Activated T-helper 17 cell treated with anti-CD3 and anti-CD28 coated beads, Interleukin-2, amount 50 U/mL, for 72 hours (primary cell): ENCODE results near the gene SLC6A4. TPM values are rescaled to one million over a fixed set of nuclear protein-coding genes. Genes with fewer than 3 reads are reported as not detected.
"Not testable (repeated sequence)": the region's sequence is repeated elsewhere in the genome, so short reads cannot be mapped to it uniquely, and the experiment has no call there.

Experiments
- ATAC-seq: fragments of 150-1000 bp; cut with Tn5 transposase; replicated peaks from 2 replicates; pipeline ENCODE4 v1.10.0; 2021; ENCODE audit warnings: mild to moderate bottlenecking, moderate library complexity
- H3K27ac Mint-ChIP-seq: one replicate; pipeline ENCODE4 v1.8.0; 2022; ENCODE audit warnings: mixed read lengths
- H3K27me3 Mint-ChIP-seq: one replicate; pipeline ENCODE4 v1.8.0; 2022; ENCODE audit warnings: mixed read lengths
- H3K36me3 Mint-ChIP-seq: one replicate; pipeline ENCODE4 v1.8.0; 2022; ENCODE audit warnings: low read depth, mild to moderate bottlenecking, mixed read lengths
- H3K4me1 Mint-ChIP-seq: one replicate; pipeline ENCODE4 v1.8.0; 2022; ENCODE audit warnings: mixed read lengths
- H3K4me3 Mint-ChIP-seq: one replicate; pipeline ENCODE4 v1.8.0; 2022; ENCODE audit warnings: mild to moderate bottlenecking, mixed read lengths
- H3K9me3 Mint-ChIP-seq: one replicate; pipeline ENCODE4 v1.8.0; 2022; ENCODE audit warnings: mixed read lengths
- total RNA-seq, 2 donors: library from RNA; stranded (reverse); gene quantifications; one replicate each; pipeline ENCODE4 v1.2.3, GENCODE V29; 2022

SLC6A4 gene
- total RNA-seq, 2 donors from 2014 or later = not detected

- peaks cover 3% of the 10 kb centered on the region for H3K27me3 Mint-ChIP-seq
Observed at GRCh38 chr17:30219833-30220232, 15.7 kb downstream of the SLC6A4 start.

GRCh38 chr17:30219315-30219714 lies 16.2 kb downstream of the SLC6A4 start:
- no peaks in the 10 kb centered on the region for H3K9me3 Mint-ChIP-seq
- H3K4me3 Mint-ChIP-seq = no peak overlapping the region
- H3K36me3 Mint-ChIP-seq = no peaks in the 10 kb centered on the region
- ATAC-seq = no peak
- no peak overlapping the region for H3K27ac Mint-ChIP-seq
- H3K4me1 Mint-ChIP-seq = no peaks in the 10 kb centered on the region
- H3K27me3 Mint-ChIP-seq = no peaks in the 10 kb centered on the region

More at GRCh38 chr17:30219833-30220232, 15.7 kb downstream of the SLC6A4 start:
- H3K4me1 Mint-ChIP-seq = no peaks in the 10 kb centered on the region
- no peak for ATAC-seq
- H3K4me3 Mint-ChIP-seq = no peak overlapping the region
- no peaks in the 10 kb centered on the region for H3K9me3 Mint-ChIP-seq
- H3K36me3 Mint-ChIP-seq = no peaks in the 10 kb centered on the region
- no peak overlapping the region for H3K27ac Mint-ChIP-seq

GRCh38 chr17:30218799-30219198 lies 16.7 kb downstream of the SLC6A4 start:
- no peak overlapping the region for H3K27ac Mint-ChIP-seq
- no peaks in the 10 kb centered on the region for H3K27me3 Mint-ChIP-seq
- peak; percentile 46 for ATAC-seq
- H3K9me3 Mint-ChIP-seq = no peaks in the 10 kb centered on the region
- H3K4me1 Mint-ChIP-seq = no peaks in the 10 kb centered on the region
- no peaks in the 10 kb centered on the region for H3K36me3 Mint-ChIP-seq
- no peak overlapping the region for H3K4me3 Mint-ChIP-seq

GRCh38 chr17:30217746-30218245 lies 17.7 kb downstream of the SLC6A4 start:
- no peak overlapping the region for H3K27ac Mint-ChIP-seq
- H3K4me3 Mint-ChIP-seq = no peak overlapping the region
- no peaks in the 10 kb centered on the region for H3K4me1 Mint-ChIP-seq
- no peaks in the 10 kb centered on the region for H3K36me3 Mint-ChIP-seq
- H3K9me3 Mint-ChIP-seq = no peaks in the 10 kb centered on the region
- no peak for ATAC-seq
- no peaks in the 10 kb centered on the region for H3K27me3 Mint-ChIP-seq

GRCh38 chr17:30217054-30217453 lies 18.4 kb downstream of the SLC6A4 start:
- Mint-ChIP-seq H3K4me1 (no peaks in the 10 kb centered on the region), H3K9me3 (no peaks in the 10 kb centered on the region), H3K4me3 (no peak overlapping the region), H3K36me3 (no peaks in the 10 kb centered on the region), H3K27me3 (no peaks in the 10 kb centered on the region), H3K27ac (no peak overlapping the region)
- ATAC-seq = no peak

- H3K27ac Mint-ChIP-seq = no peak overlapping the region
- H3K9me3 Mint-ChIP-seq = no peaks in the 10 kb centered on the region
- no peak overlapping the region for H3K4me3 Mint-ChIP-seq
- peak; percentile 75 for ATAC-seq
- no peaks in the 10 kb centered on the region for H3K36me3 Mint-ChIP-seq
- H3K4me1 Mint-ChIP-seq = peaks cover 5% of the 10 kb centered on the region
- peaks cover 2% of the 10 kb centered on the region for H3K27me3 Mint-ChIP-seq
Observed at GRCh38 chr17:30212750-30213149, 22.7 kb downstream of the SLC6A4 start.

- Mint-ChIP-seq H3K27ac (no peak overlapping the region), H3K4me1 (peaks cover 5% of the 10 kb centered on the region), H3K4me3 (no peak overlapping the region), H3K9me3 (no peaks in the 10 kb centered on the region), H3K36me3 (no peaks in the 10 kb centered on the region), H3K27me3 (peaks cover 5% of the 10 kb centered on the region)
- ATAC-seq = peak; percentile 55
Observed at GRCh38 chr17:30211371-30211770, 24.1 kb downstream of the SLC6A4 start.

- ATAC-seq = no peak
- Mint-ChIP-seq H3K27me3 (peaks cover 5% of the 10 kb centered on the region), H3K4me1 (peaks cover 5% of the 10 kb centered on the region), H3K9me3 (no peaks in the 10 kb centered on the region), H3K4me3 (no peak overlapping the region), H3K36me3 (no peaks in the 10 kb centered on the region), H3K27ac (no peak overlapping the region)
Observed at GRCh38 chr17:30210901-30211300, 24.6 kb downstream of the SLC6A4 start.

GRCh38 chr17:30210366-30210765 lies 25.1 kb downstream of the SLC6A4 start:
- ATAC-seq = no peak
- H3K27ac Mint-ChIP-seq = no peak overlapping the region
- peaks cover 5% of the 10 kb centered on the region for H3K27me3 Mint-ChIP-seq
- H3K36me3 Mint-ChIP-seq = no peaks in the 10 kb centered on the region
- no peaks in the 10 kb centered on the region for H3K9me3 Mint-ChIP-seq
- H3K4me3 Mint-ChIP-seq = no peak overlapping the region
- peaks cover 5% of the 10 kb centered on the region for H3K4me1 Mint-ChIP-seq

- Mint-ChIP-seq H3K4me1 (peaks cover 5% of the 10 kb centered on the region), H3K4me3 (no peak overlapping the region), H3K9me3 (no peaks in the 10 kb centered on the region), H3K36me3 (no peaks in the 10 kb centered on the region), H3K27ac (no peak overlapping the region), H3K27me3 (peaks cover 5% of the 10 kb centered on the region)
- ATAC-seq = no peak
Observed at GRCh38 chr17:30209930-30210329, 25.6 kb downstream of the SLC6A4 start.

- Mint-ChIP-seq H3K4me3 (no peak overlapping the region), H3K9me3 (no peaks in the 10 kb centered on the region), H3K36me3 (no peaks in the 10 kb centered on the region), H3K27me3 (peaks cover 8% of the 10 kb centered on the region), H3K4me1 (peaks cover 5% of the 10 kb centered on the region), H3K27ac (no peak overlapping the region)
- ATAC-seq = no peak
Observed at GRCh38 chr17:30208214-30208613, 27.3 kb downstream of the SLC6A4 start.

- ATAC-seq = no peak
- H3K4me1 Mint-ChIP-seq = peaks cover 5% of the 10 kb centered on the region
- H3K27me3 Mint-ChIP-seq = peaks cover 12% of the 10 kb centered on the region
- no peak overlapping the region for H3K4me3 Mint-ChIP-seq
- no peak overlapping the region for H3K27ac Mint-ChIP-seq
- H3K9me3 Mint-ChIP-seq = no peaks in the 10 kb centered on the region
- H3K36me3 Mint-ChIP-seq = no peaks in the 10 kb centered on the region
Observed at GRCh38 chr17:30207655-30208054, 27.8 kb downstream of the SLC6A4 start.

- Mint-ChIP-seq H3K4me1 (no peaks in the 10 kb centered on the region), H3K4me3 (no peak overlapping the region), H3K27me3 (peaks cover 12% of the 10 kb centered on the region), H3K36me3 (no peaks in the 10 kb centered on the region), H3K27ac (no peak overlapping the region), H3K9me3 (no peaks in the 10 kb centered on the region)
- ATAC-seq = no peak
Observed at GRCh38 chr17:30203471-30203981, 32.0 kb downstream of the SLC6A4 start.

GRCh38 chr17:30200656-30201055 lies 34.8 kb downstream of the SLC6A4 start:
- H3K4me1 Mint-ChIP-seq, H3K4me3 Mint-ChIP-seq, H3K9me3 Mint-ChIP-seq, H3K36me3 Mint-ChIP-seq, H3K27me3 Mint-ChIP-seq, ATAC-seq, H3K27ac Mint-ChIP-seq: not testable (repeated sequence)

- Mint-ChIP-seq H3K4me1 (no peaks in the 10 kb centered on the region), H3K27me3 (peaks cover 7% of the 10 kb centered on the region), H3K27ac (no peak overlapping the region), H3K4me3 (no peak overlapping the region), H3K9me3 (no peaks in the 10 kb centered on the region), H3K36me3 (no peaks in the 10 kb centered on the region)
- ATAC-seq = no peak
Observed at GRCh38 chr17:30200106-30200505, 35.4 kb downstream of the SLC6A4 start.

GRCh38 chr17:30199600-30199999 lies 35.9 kb downstream of the SLC6A4 start:
- no peak for ATAC-seq
- H3K27me3 Mint-ChIP-seq = peaks cover 7% of the 10 kb centered on the region
- no peaks in the 10 kb centered on the region for H3K9me3 Mint-ChIP-seq
- no peak overlapping the region for H3K4me3 Mint-ChIP-seq
- H3K4me1 Mint-ChIP-seq = no peaks in the 10 kb centered on the region
- no peaks in the 10 kb centered on the region for H3K36me3 Mint-ChIP-seq
- no peak overlapping the region for H3K27ac Mint-ChIP-seq
